Endothelial cell (in vitro differentiated cells): ENCODE data around the gene HYDIN. TPM values are rescaled to one million over a fixed set of nuclear protein-coding genes. Genes with fewer than 3 reads are reported as not detected.

Source experiments
- DNase-seq: peaks from one replicate; pipeline ENCODE4 v3.0.0; 2021; ENCODE audit warnings: low spot score
- H3K27ac Mint-ChIP-seq: one replicate; pipeline ENCODE4 v1.8.0; 2021; ENCODE audit warnings: mixed read lengths, inconsistent platforms; ENCODE audit not compliant: unreplicated experiment
- H3K27me3 Mint-ChIP-seq: one replicate; pipeline ENCODE4 v1.8.0; 2021; ENCODE audit warnings: mild to moderate bottlenecking, moderate library complexity, mixed read lengths, inconsistent platforms; ENCODE audit not compliant: unreplicated experiment
- H3K36me3 Mint-ChIP-seq: one replicate; pipeline ENCODE4 v1.8.0; 2021; ENCODE audit warnings: mild to moderate bottlenecking, low read depth, mixed read lengths, inconsistent platforms; ENCODE audit not compliant: unreplicated experiment
- H3K4me1 Mint-ChIP-seq: one replicate; pipeline ENCODE4 v1.8.0; 2021; ENCODE audit warnings: mild to moderate bottlenecking, mixed read lengths, inconsistent platforms; ENCODE audit not compliant: unreplicated experiment
- H3K4me3 Mint-ChIP-seq: one replicate; pipeline ENCODE4 v1.8.0; 2021; ENCODE audit warnings: mild to moderate bottlenecking, mixed read lengths, inconsistent platforms; ENCODE audit not compliant: unreplicated experiment
- H3K9me3 Mint-ChIP-seq: one replicate; pipeline ENCODE4 v1.8.0; 2021; ENCODE audit warnings: mixed read lengths, inconsistent platforms; ENCODE audit not compliant: unreplicated experiment
- CTCF ChIP-seq: fragments of 200-600 bp; sonication (generic); IDR thresholded peaks from one replicate; pipeline ENCODE4 v1.5.0; 2021; ENCODE audit warnings: antibody characterized with exemption; ENCODE audit not compliant: unreplicated experiment
- total RNA-seq: library from RNA; stranded (reverse); fragmentation: NEBNext Ultra II Directional; extraction: Animal tissue kit (Norgen Biotek cat#: 25700); gene quantifications from one replicate; pipeline ENCODE4 v1.2.1, GENCODE V29; 2021; ENCODE audit not compliant: unreplicated experiment

The HYDIN gene
- total RNA-seq, 1 donor from 2014 or later, result 2.5 TPM

GRCh38 chr16:70764632-70765031, 465.9 kb downstream of the HYDIN start:
- H3K27ac Mint-ChIP-seq, result no peak overlapping the region
- peaks cover 15% of the 10 kb centered on the region for H3K36me3 Mint-ChIP-seq
- H3K4me3 Mint-ChIP-seq, result no peak overlapping the region
- peaks cover 5% of the 10 kb centered on the region for H3K27me3 Mint-ChIP-seq
- H3K9me3 Mint-ChIP-seq, result no peaks in the 10 kb centered on the region
- DNase-seq, result no peak
- no peak for TF ChIP-seq CTCF
- H3K4me1 Mint-ChIP-seq, result no peaks in the 10 kb centered on the region

- peaks cover 27% of the 10 kb centered on the region for H3K36me3 Mint-ChIP-seq
- no peaks in the 10 kb centered on the region for H3K9me3 Mint-ChIP-seq
- H3K4me1 Mint-ChIP-seq, result no peaks in the 10 kb centered on the region
- peaks cover 2% of the 10 kb centered on the region for H3K27me3 Mint-ChIP-seq
- no peak overlapping the region for H3K27ac Mint-ChIP-seq
- H3K4me3 Mint-ChIP-seq, result no peak overlapping the region
- DNase-seq, result no peak
- no peak for TF ChIP-seq CTCF
Measured at GRCh38 chr16:70760221-70760620, 470.3 kb downstream of the HYDIN start.

GRCh38 chr16:70759666-70760065, 470.9 kb downstream of the HYDIN start:
- H3K4me1 Mint-ChIP-seq, result no peaks in the 10 kb centered on the region
- peaks cover 2% of the 10 kb centered on the region for H3K27me3 Mint-ChIP-seq
- DNase-seq, result no peak
- H3K4me3 Mint-ChIP-seq, result no peak overlapping the region
- H3K27ac Mint-ChIP-seq, result no peak overlapping the region
- no peaks in the 10 kb centered on the region for H3K9me3 Mint-ChIP-seq
- TF ChIP-seq CTCF, result no peak
- peaks cover 30% of the 10 kb centered on the region for H3K36me3 Mint-ChIP-seq

GRCh38 chr16:70758786-70759185, 471.7 kb downstream of the HYDIN start:
- peak overlapping the region; percentile 4 for H3K27ac Mint-ChIP-seq

More at GRCh38 chr16:70758786-70759185, 471.7 kb downstream of the HYDIN start:
- H3K4me3 Mint-ChIP-seq, result peak overlapping the region; percentile 42
- DNase-seq, result no peak
- no peaks in the 10 kb centered on the region for H3K9me3 Mint-ChIP-seq
- no peak for TF ChIP-seq CTCF
- H3K4me1 Mint-ChIP-seq, result no peaks in the 10 kb centered on the region
- H3K36me3 Mint-ChIP-seq, result peaks cover 23% of the 10 kb centered on the region
- peaks cover 4% of the 10 kb centered on the region for H3K27me3 Mint-ChIP-seq

Other genes with a start within 250 kb of the HYDIN start
- 26.7 TPM for gene CMTR2, start 58.7 kb upstream of the HYDIN start, total RNA-seq
- gene CALB2, start 128.0 kb upstream of the HYDIN start, total RNA-seq, result 12.9 TPM
- not detected for gene TLE7, start 211.3 kb upstream of the HYDIN start, total RNA-seq
- gene ZNF23, start 231.5 kb upstream of the HYDIN start, total RNA-seq, result 8.3 TPM